ENCODE data around the gene GFER. TPM values are rescaled to one million over a fixed set of nuclear protein-coding genes. Genes with fewer than 3 reads are reported as not detected.

GFER gene
- total and polyA plus RNA-seq, 2 of the 8 experiments (the other 6 are each of a cell fraction or from before 2014, with no cell fraction given), result 17.7 to 37.9 TPM

DNA sequence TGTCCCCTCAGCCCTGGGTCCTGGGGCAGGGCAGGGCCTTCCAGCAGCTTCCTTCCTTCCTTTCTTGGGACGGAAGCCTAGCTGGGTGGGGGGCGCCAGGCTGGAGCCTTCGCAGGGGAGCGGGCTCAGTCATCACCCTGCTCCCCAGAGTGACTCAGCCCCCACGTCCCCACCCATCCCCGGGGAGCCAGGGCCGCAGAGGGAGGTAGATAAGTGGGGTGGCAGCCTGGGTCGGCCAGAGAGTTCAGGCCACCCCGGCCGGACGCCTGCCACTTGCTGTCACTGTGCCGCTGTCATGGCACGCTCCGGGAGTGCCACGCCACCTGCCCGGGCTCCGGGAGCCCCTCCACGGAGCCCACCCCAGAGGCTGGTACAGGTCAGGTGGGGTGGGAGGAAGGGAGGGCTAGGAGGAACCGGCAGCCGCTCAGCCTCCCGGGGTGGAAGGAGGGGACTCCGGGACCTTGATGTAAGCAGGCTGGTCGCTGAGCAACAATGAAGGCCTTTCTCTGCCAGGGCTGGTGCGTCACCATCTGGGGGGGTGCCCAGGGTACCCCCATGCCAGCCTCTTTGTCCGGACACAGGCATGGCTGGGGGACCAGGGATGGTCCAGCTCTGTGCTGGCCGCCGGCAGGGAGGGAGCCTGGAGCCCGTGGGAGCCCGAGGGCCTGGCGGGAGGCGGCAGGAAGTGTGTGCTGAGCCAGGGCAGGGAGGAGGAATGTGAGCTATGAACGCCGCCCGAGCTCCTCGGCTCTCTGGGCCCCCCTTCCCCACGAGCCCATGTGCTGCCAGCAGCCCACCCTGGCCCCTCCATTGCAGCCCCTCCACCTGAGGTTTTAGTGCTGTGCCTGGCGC lies 49.3 kb downstream of the GFER start:
- H3K79me2 ChIP-seq (ENCODE audit: control insufficient read depth in 1 of 2, insufficient read depth in 2 of 2, low read length in 2 of 2), result no peaks in the 10 kb centered on the region
- no peak overlapping the region for H3K9ac ChIP-seq (replicated peaks in 1 of 4; ENCODE audit: extremely low read depth in 1 of 4, low read depth in 3 of 4, low read length in 3 of 4)
- no peak overlapping the region for H3K23ac ChIP-seq (ENCODE audit: insufficient read length)
- H3K4ac ChIP-seq (replicated peaks; ENCODE audit: insufficient read length, low read depth, low read length), result no peak overlapping the region
- H3K14ac ChIP-seq (ENCODE audit: insufficient read length), result no peak overlapping the region
- no peak overlapping the region for H3K27ac ChIP-seq (ENCODE audit: low read depth, low read length)
- DNase-seq (ENCODE audit: low read depth in 1 of 2, low spot score in 2 of 2), result peak in 1 of 2 experiments; percentile 55
- no peak overlapping the region for H3K56ac ChIP-seq (replicated peaks; ENCODE audit: insufficient read length, low read depth, low read length)
- CTCF ChIA-PET (ENCODE audit: partially characterized antibody), result interaction anchor here (1.0 to 2.3 kb wide), 5 partner anchors 8 to 18 kb away, joined by 3 to 16 read pairs (median 3); no protein-coding TSS in a partner anchor
- peaks cover 0 to 4% of the 10 kb centered on the region in 2 experiments for H4K20me1 ChIP-seq (replicated peaks in 1 of 2; ENCODE audit: control insufficient read depth in 1 of 2, insufficient read depth in 2 of 2, low read length in 2 of 2)
- H3K36me3 ChIP-seq (ENCODE audit: control insufficient read depth in 2 of 4, insufficient read depth in 4 of 4, low read length in 3 of 4), result no peaks in the 10 kb centered on the region
- no peak overlapping the region for H3K18ac ChIP-seq (ENCODE audit: extremely low read depth, low read length)
- no peaks in the 10 kb centered on the region for H3K23me2 ChIP-seq (ENCODE audit: low read depth, low read length)
- no peak overlapping the region; the same call in 1 of the 2 replicates for H2BK5ac ChIP-seq (ENCODE audit: low read depth, low read length)
- peaks cover 0 to 2% (median 0%) of the 10 kb centered on the region in 4 experiments; a peak in 3 of 7 replicates for H3K4me1 ChIP-seq (replicated peaks in 1 of 4; ENCODE audit: control insufficient read depth in 3 of 4, insufficient read depth in 4 of 4, low read length in 3 of 4)
- no peaks in the 10 kb centered on the region for H3K79me1 ChIP-seq (ENCODE audit: low read depth, low read length)
- no peak overlapping the region for H3K4me2 ChIP-seq (ENCODE audit: insufficient read depth in 1 of 2, low read depth in 2 of 2, low read length in 2 of 2)
- no peak overlapping the region for H4K91ac ChIP-seq (replicated peaks; ENCODE audit: insufficient read length, low read length)
- POLR2A ChIA-PET (ENCODE audit: partially characterized antibody), result interaction anchor here (0.6 to 2.4 kb wide), 6 partner anchors 8 to 118 kb away, joined by 3 to 9 read pairs (median 3); no protein-coding TSS in a partner anchor
- H3K27me3 ChIP-seq (replicated peaks in 1 of 4; ENCODE audit: control insufficient read depth in 3 of 4, extremely low read depth in 1 of 4, insufficient read depth in 3 of 4, low read length in 3 of 4), result peaks cover 0 to under 1% (median 0%) of the 10 kb centered on the region in 4 experiments; a peak in 1 of 7 replicates
- no peak overlapping the region for H3K4me3 ChIP-seq (ENCODE audit: extremely low read depth in 1 of 4, insufficient read depth in 2 of 4, low read depth in 3 of 4, low read length in 4 of 4)
- H4K5ac ChIP-seq (ENCODE audit: insufficient read length, low read depth, low read length), result no peak overlapping the region
- 82% methylated on average over 26 of the region's 37 CpGs; no CpG with 5 or more reads in 1 of the 2 experiments for WGBS, 2 experiments (ENCODE audit: extremely low coverage in 1 of 2, insufficient coverage in 1 of 2, insufficient read length in 1 of 2, insufficient replicate concordance in 2 of 2, low coverage in 1 of 2, low lambda C conversion rate in 2 of 2, missing lambda C conversion rate in 1 of 2)
- no peak overlapping the region for H2BK120ac ChIP-seq (replicated peaks; ENCODE audit: low read depth, low read length)
- no peak overlapping the region for H2BK15ac ChIP-seq (ENCODE audit: low read length)
- H2BK20ac ChIP-seq (ENCODE audit: low read length), result no peak overlapping the region
- H2BK12ac ChIP-seq (ENCODE audit: low read depth, low read length), result no peak overlapping the region
- peak overlapping the region; percentile 71 for H4K8ac ChIP-seq (ENCODE audit: extremely low read depth, insufficient read depth, low read length)
- no peak overlapping the region for H2AFZ ChIP-seq (ENCODE audit: low read length)
- H2AK5ac ChIP-seq (ENCODE audit: low read depth, low read length), result no peak overlapping the region
- no peak for FAIRE-seq
- no peaks in the 10 kb centered on the region for H3K9me3 ChIP-seq (ENCODE audit: insufficient read depth in 2 of 2, low read depth in 1 of 2, low read length in 1 of 2)
- TF ChIP-seq ZNF274 (IDR thresholded peaks at IDR 0.05; ENCODE audit: borderline replicate concordance, extremely low read depth, low read length), result no peak
- TF ChIP-seq, protein P1, sequence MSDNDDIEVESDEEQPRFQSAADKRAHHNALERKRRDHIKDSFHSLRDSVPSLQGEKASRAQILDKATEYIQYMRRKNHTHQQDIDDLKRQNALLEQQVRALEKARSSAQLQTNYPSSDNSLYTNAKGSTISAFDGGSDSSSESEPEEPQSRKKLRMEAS (IDR thresholded peaks at IDR 0.05), result no peak
- TF ChIP-seq BRCA1 (IDR thresholded peaks at IDR 0.05; ENCODE audit: low read depth, low read length), result no peak
- TF ChIP-seq RFX5 (IDR thresholded peaks at IDR 0.05; ENCODE audit: borderline replicate concordance, low read depth, low read length), result no peak
- no peak for TF ChIP-seq ASH2L (IDR thresholded peaks at IDR 0.05; ENCODE audit: low read length)
- TF ChIP-seq GABPA (IDR thresholded peaks at IDR 0.05; ENCODE audit: borderline replicate concordance, insufficient read depth, low read length), result no peak
- no peak for TF ChIP-seq CBX8 (IDR thresholded peaks at IDR 0.05; ENCODE audit: borderline replicate concordance, low read depth, low read length)
- TF ChIP-seq SUZ12 (IDR thresholded peaks at IDR 0.05; ENCODE audit: low read length), result no peak
- TF ChIP-seq RNF2 (IDR thresholded peaks at IDR 0.05; ENCODE audit: borderline replicate concordance, low read depth, low read length, missing control alignments, poor library complexity, severe bottlenecking), result no peak
- no peak for TF ChIP-seq RBBP5 (IDR thresholded peaks at IDR 0.05; ENCODE audit: borderline replicate concordance, low read depth, low read length)
- no peak for TF ChIP-seq TAF1 (IDR thresholded peaks at IDR 0.05; ENCODE audit: low read depth, low read length)
